Ectodermal cell (in vitro differentiated cells): ENCODE results near the gene PANK1.

ENCODE experiments used
- H3K27ac ChIP-seq: 2 replicates; pipeline ENCODE4 v1.7.0; 2013; ENCODE audit warnings: mild to moderate bottlenecking, low read depth, low read length; ENCODE audit not compliant: insufficient read depth, poor library complexity, severe bottlenecking
- H3K27me3 ChIP-seq: 2 replicates; pipeline ENCODE4 v1.7.0; 2013; ENCODE audit warnings: mild to moderate bottlenecking, low read length; ENCODE audit not compliant: insufficient read depth, control insufficient read depth, poor library complexity, severe bottlenecking
- H3K36me3 ChIP-seq: one replicate; pipeline ENCODE4 v1.7.0; 2013; ENCODE audit warnings: low read length; ENCODE audit not compliant: control insufficient read depth, insufficient read depth
- H3K4me1 ChIP-seq: one replicate; pipeline ENCODE4 v1.7.0; 2013; ENCODE audit warnings: low read length; ENCODE audit not compliant: control insufficient read depth, insufficient read depth
- H3K4me3 ChIP-seq: 2 replicates; pipeline ENCODE4 v1.7.0; 2013; ENCODE audit warnings: low read depth, low read length, control low read depth; ENCODE audit not compliant: insufficient read depth
- H3K9me3 ChIP-seq: 2 replicates; pipeline ENCODE4 v1.7.0; 2013; ENCODE audit warnings: mild to moderate bottlenecking, low read length, moderate library complexity; ENCODE audit not compliant: control insufficient read depth
- WGBS, 2 experiments: methylation state at CpG; one replicate each; pipeline ENCODE4 v1.1.7; 2013; ENCODE audit warnings: missing lambda C conversion rate in 2 of 2; 5-methylcytosine and 5-hydroxymethylcytosine counted together

PANK1 gene

DNA sequence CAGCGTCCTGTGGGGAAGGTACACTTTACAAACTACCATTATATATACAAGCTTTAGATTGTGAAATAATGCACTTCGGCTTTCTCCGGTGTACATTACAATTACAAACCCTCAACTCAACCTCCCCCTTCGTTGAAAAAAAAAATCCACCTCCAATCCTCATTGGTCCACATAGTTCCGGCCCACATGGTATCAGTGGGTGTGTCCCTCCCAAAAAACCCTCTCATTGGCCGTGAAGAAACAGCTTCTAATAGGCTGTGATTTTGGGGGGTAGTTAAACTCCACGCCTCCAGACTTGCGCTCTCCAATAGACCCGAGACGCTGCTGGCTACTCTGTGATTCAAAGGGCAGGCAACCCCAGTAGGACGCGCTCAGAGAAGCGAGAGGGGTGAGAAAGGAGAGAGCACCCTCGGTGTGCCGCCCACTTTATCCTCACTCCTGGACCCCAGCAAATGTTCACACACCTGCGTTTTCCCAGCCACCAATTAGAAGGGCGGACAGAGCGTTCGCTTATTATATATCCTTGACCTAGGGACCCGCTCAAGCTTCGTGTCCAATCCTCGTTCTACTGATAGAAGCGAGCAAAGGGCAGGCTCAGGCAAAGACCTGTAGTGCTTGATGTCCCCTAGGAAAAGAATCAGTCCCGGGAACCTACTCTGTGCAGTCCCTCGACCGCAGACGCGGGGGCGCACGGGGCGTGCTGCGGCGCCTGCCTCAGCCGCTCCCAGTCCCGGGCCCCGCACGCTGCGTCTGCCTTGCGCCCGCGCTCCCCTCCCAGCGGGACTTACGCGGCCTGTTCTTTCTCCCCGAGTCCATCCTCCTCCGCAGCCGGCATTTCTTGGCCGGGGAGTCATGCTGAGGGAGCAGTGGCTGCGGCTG is 991 bp downstream of the PANK1 start:
- no peaks in the 10 kb centered on the region for H3K9me3 ChIP-seq
- peak overlapping the region; percentile 81 for H3K4me3 ChIP-seq
- WGBS, 2 experiments = 0% methylated on average over 47 to 49 of the region's 49 CpGs
- peak overlapping the region; percentile 87 for H3K27ac ChIP-seq
- no peaks in the 10 kb centered on the region for H3K27me3 ChIP-seq
- H3K36me3 ChIP-seq = no peaks in the 10 kb centered on the region
- peaks cover 8% of the 10 kb centered on the region for H3K4me1 ChIP-seq

DNA sequence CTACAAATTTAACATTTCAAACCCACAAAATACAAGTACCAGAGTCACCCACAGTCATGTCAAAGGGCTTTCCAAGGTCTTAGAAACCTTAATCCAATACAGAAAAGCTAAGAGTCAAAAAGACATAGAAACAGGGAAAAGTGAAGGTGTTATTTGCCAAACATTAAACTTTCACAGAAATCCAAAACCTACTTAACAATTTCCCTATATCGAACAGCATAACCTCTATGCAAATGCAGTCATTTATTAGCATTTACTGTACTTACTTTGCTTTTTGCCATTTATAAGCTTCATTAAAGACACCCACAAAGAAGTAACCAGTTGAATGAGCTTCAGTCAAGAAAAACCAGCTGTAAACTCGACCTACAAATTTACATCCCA is 1.6 kb downstream of the PANK1 start:
- no peak overlapping the region for H3K27ac ChIP-seq
- 0 to 1% methylated on average over 2 of the region's 2 CpGs for WGBS, 2 experiments
- H3K36me3 ChIP-seq = no peaks in the 10 kb centered on the region
- no peaks in the 10 kb centered on the region for H3K9me3 ChIP-seq
- peaks cover 8% of the 10 kb centered on the region for H3K4me1 ChIP-seq
- H3K27me3 ChIP-seq = no peaks in the 10 kb centered on the region
- H3K4me3 ChIP-seq = peak overlapping the region; percentile 81

DNA sequence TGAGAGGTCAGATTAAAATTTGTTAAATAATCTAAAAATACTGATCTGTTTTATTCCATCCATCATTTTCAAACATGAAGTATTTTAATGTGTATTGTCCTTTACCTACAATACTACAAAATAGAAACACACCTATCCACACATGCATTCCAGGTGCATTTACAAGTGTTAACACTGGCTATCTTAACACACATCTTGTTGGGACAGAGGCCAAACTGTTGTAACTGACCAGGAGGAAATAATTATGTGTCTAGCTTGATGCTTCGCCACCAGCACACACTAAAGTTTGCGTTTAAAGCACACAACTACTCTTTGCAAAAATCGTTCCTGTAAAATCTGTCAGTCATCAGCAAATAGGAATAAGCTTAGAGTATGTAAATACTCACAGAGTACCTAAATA is 2.8 kb downstream of the PANK1 start:
- Histone ChIP-seq H3K27ac (no peak overlapping the region), H3K27me3 (no peaks in the 10 kb centered on the region)

DNA sequence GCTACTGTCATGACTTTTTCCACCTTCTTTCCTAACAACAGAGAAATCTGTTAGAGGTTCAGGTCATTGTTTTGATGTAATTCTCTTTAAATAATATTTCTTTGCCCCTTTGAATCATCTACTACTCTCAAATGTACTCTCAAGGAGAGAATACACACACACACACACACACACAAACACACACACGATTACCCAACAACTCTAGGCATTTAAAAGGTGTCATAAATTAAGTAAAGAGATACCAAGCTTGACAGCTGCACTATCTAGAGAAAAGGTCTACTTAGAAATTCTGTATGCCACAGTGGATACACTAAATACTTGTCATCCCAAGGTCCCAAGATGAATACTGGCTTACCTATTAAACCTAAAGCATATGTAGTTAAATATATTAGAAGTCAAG is 4.8 kb downstream of the PANK1 start:
- 83% methylated on average over 1 of the region's 1 CpG; no CpG with 5 or more reads in 1 of the 2 experiments for WGBS, 2 experiments
- Histone ChIP-seq H3K27me3 (no peaks in the 10 kb centered on the region), H3K4me3 (no peak overlapping the region), H3K36me3 (no peaks in the 10 kb centered on the region), H3K4me1 (no peaks in the 10 kb centered on the region), H3K9me3 (no peaks in the 10 kb centered on the region), H3K27ac (no peak overlapping the region)

More for the DNA sequence above, 2.8 kb downstream of the PANK1 start:
- Histone ChIP-seq H3K4me3 (no peak overlapping the region), H3K9me3 (no peaks in the 10 kb centered on the region), H3K4me1 (peaks cover 8% of the 10 kb centered on the region), H3K36me3 (no peaks in the 10 kb centered on the region)
- WGBS, 2 experiments = 88 to 93% methylated on average over 2 to 3 of the region's 3 CpGs

DNA sequence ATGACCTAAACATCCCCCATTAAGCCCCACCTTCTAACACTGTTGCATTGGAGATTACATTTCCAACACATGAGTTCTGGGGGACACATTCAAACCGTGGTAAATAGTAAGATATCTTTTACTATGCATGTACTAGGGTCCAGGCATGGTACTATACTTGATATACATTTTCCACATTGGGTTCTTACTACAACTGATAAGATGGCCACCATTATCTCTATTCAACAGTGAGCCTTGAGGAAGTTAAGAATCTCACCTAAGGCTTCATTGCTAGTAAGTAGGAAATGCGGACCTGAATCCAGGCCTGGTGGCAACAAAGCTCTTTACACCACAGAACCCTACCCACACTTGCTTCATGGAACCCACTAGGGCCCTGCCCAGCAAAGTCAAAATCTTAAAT is 5.7 kb downstream of the PANK1 start:
- Histone ChIP-seq H3K4me1 (no peaks in the 10 kb centered on the region), H3K27ac (no peak overlapping the region), H3K4me3 (no peak overlapping the region), H3K27me3 (no peaks in the 10 kb centered on the region), H3K36me3 (peaks cover 2% of the 10 kb centered on the region), H3K9me3 (no peaks in the 10 kb centered on the region)
- 94 to 97% methylated on average over 1 to 2 of the region's 2 CpGs for WGBS, 2 experiments

DNA sequence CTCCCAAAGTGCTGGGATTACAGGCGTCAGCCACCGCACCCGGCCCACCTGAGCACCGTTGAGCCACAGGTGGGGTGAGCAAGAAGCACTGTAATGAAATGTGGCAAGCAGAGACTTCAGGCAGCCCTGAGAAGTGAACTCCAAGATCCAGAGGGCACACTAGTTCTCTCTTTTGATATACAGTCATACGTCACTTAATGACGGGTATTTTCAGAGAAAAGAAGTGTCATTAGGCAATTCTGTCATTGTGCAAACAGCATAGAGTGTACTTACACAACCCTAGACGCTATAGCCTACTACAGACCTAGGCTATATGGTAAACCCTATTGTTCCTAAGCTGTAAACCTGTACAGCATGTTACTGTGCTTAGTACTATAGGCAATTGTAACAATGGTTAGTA is 7.9 kb downstream of the PANK1 start:
- Histone ChIP-seq H3K27me3 (no peaks in the 10 kb centered on the region), H3K4me1 (no peaks in the 10 kb centered on the region), H3K9me3 (no peaks in the 10 kb centered on the region), H3K27ac (no peak overlapping the region), H3K4me3 (no peak overlapping the region), H3K36me3 (peaks cover 3% of the 10 kb centered on the region)
- WGBS, 2 experiments = 91 to 96% methylated on average over 7 of the region's 7 CpGs

DNA sequence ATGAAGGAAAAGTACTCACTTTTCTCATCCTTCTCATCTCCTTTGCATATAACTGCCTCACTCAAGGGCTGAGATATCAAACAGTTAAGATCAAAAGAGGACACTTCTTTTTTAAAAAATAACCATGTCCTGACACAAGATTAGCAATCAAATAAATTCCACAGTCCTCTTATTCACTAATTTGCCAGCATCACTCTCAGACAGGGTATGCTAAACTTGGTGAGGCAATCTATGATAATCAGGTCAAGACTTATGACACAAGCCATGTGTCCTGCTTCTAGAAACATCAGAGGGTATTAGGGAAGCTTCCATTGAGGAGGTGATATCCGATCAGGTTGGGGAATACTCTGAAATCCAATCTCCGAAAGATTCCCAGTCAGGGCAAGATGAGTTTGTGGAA is 10.4 kb downstream of the PANK1 start:
- H3K27ac ChIP-seq = no peak overlapping the region
- H3K27me3 ChIP-seq = no peaks in the 10 kb centered on the region
- no peak overlapping the region for H3K4me3 ChIP-seq
- H3K9me3 ChIP-seq = no peaks in the 10 kb centered on the region
- no peaks in the 10 kb centered on the region for H3K4me1 ChIP-seq
- WGBS, 2 experiments = 97 to 98% methylated on average over 2 of the region's 2 CpGs
- peaks cover 3% of the 10 kb centered on the region for H3K36me3 ChIP-seq

DNA sequence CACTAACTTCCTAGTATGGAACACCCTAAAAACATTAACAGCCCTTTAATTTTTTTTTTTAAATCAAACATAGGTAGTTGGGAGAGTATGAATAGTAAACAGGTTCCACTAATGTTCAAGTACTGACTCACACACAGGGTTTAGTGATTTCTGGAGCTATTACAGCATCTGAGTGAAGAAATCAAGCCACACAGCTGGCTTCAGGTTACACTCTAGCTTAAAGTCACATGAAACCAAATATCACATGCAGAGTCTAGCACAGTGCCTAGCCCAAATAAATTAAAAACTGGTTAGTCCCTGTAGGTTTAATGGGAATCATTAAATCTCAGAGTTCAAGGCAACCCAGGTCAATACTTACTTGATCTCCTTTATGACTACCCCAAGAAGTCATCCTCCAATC is 11.6 kb downstream of the PANK1 start:
- no peaks in the 10 kb centered on the region for H3K4me1 ChIP-seq
- H3K9me3 ChIP-seq = no peaks in the 10 kb centered on the region
- H3K36me3 ChIP-seq = peaks cover 3% of the 10 kb centered on the region
- no peak overlapping the region for H3K4me3 ChIP-seq
- no peak overlapping the region for H3K27ac ChIP-seq
- no peaks in the 10 kb centered on the region for H3K27me3 ChIP-seq

DNA sequence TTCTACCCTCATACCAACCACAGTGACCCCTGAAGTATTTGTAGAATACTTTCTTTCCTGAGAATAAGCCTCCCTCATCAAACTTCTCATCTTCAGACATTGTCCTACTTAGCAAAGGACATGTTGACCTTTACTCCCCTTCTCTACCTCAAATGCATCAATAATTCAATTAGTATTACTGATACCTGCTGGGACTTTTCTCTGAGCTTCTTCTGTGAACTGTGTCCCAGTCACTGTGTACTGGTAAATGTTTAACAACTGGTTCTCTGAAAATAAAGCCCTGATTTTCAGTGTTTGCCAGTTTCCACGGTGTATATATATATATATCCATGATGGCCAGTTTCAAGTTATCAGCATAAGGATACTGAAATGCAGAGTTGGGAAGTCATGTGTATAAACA is 12.2 kb downstream of the PANK1 start:
- 83% methylated on average over 1 of the region's 1 CpG; no CpG with 5 or more reads in 1 of the 2 experiments for WGBS, 2 experiments
- peaks cover 3% of the 10 kb centered on the region for H3K36me3 ChIP-seq

DNA sequence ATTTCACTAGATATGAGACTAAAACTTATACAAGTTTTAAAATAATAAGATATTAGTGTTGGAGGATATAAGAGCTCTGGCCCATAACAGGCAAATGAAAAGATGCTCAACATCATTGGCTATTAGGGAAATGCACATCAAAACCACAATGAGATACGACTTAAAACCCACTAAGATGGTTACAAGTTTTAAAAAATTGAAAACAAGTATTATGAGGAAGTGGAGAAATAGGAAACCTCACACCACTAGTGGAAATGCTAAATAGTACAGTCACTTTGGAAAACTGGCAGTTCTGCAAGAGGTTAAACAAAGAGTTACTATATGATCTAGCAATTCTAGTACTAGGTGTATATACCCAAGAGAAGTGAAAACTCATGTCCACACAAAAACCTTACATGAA is 17.2 kb downstream of the PANK1 start:
- Histone ChIP-seq H3K27ac (no peak overlapping the region), H3K4me1 (no peaks in the 10 kb centered on the region), H3K36me3 (peaks cover 4% of the 10 kb centered on the region), H3K9me3 (peaks cover 2% of the 10 kb centered on the region), H3K4me3 (no peak overlapping the region), H3K27me3 (no peaks in the 10 kb centered on the region)
- 100% methylated on average over 1 of the region's 1 CpG for WGBS, 2 experiments

More for the DNA sequence above, 12.2 kb downstream of the PANK1 start:
- H3K27ac ChIP-seq = no peak overlapping the region
- H3K4me1 ChIP-seq = no peaks in the 10 kb centered on the region
- no peak overlapping the region for H3K4me3 ChIP-seq
- no peaks in the 10 kb centered on the region for H3K9me3 ChIP-seq
- H3K27me3 ChIP-seq = no peaks in the 10 kb centered on the region
